HG03066 (cell line): ENCODE data around the gene FOXN1.
"Not testable (repeated sequence)": the region's sequence is repeated elsewhere in the genome, so short reads cannot be mapped to it uniquely, and the experiment has no call there.

Experiments used
- ATAC-seq: cut with Tn5 transposase; IDR thresholded peaks from one replicate; pipeline ENCODE4 v1.9.1; 2021; ENCODE audit warnings: low read depth; ENCODE audit not compliant: unreplicated experiment

Gene FOXN1

GRCh38 chr17:28499684-28500357, 6.3 kb upstream of the FOXN1 start:
- no peak for ATAC-seq

GRCh38 chr17:28500712-28501379, 5.3 kb upstream of the FOXN1 start:
- ATAC-seq, result no peak

- no peak for ATAC-seq
Measured at GRCh38 chr17:28501421-28502284, 4.5 kb upstream of the FOXN1 start.

GRCh38 chr17:28503420-28503819, 2.7 kb upstream of the FOXN1 start:
- no peak for ATAC-seq

- ATAC-seq, result no peak
Measured at GRCh38 chr17:28506763-28507487, 777 bp downstream of the FOXN1 start.

GRCh38 chr17:28507567-28508203, 1.5 kb downstream of the FOXN1 start:
- no peak for ATAC-seq

- no peak for ATAC-seq
Measured at GRCh38 chr17:28508211-28508724, 2.1 kb downstream of the FOXN1 start.

GRCh38 chr17:28509789-28510188, 3.6 kb downstream of the FOXN1 start:
- ATAC-seq, result no peak

GRCh38 chr17:28511858-28512461, 5.8 kb downstream of the FOXN1 start:
- no peak for ATAC-seq

- no peak for ATAC-seq
Measured at GRCh38 chr17:28513476-28513875, 7.3 kb downstream of the FOXN1 start.

- no peak for ATAC-seq
Measured at GRCh38 chr17:28514561-28515002, 8.4 kb downstream of the FOXN1 start.

GRCh38 chr17:28515518-28515917, 9.4 kb downstream of the FOXN1 start:
- ATAC-seq, result no peak

GRCh38 chr17:28518132-28518531, 12.0 kb downstream of the FOXN1 start:
- ATAC-seq, result no peak

- ATAC-seq, result no peak
Measured at GRCh38 chr17:28518578-28518977, 12.4 kb downstream of the FOXN1 start.

GRCh38 chr17:28519236-28519635, 13.1 kb downstream of the FOXN1 start:
- ATAC-seq, result no peak

- ATAC-seq, result no peak
Measured at GRCh38 chr17:28520687-28521086, 14.5 kb downstream of the FOXN1 start.

GRCh38 chr17:28521311-28522085, 15.3 kb downstream of the FOXN1 start:
- ATAC-seq, result no peak

GRCh38 chr17:28522281-28522680, 16.1 kb downstream of the FOXN1 start:
- ATAC-seq, result not testable (repeated sequence)

GRCh38 chr17:28523186-28523585, 17.0 kb downstream of the FOXN1 start:
- ATAC-seq, result no peak
